ENCODE results near the gene CAPN9.
"Not testable (repeated sequence)": the region's sequence is repeated elsewhere in the genome, so short reads cannot be mapped to it uniquely, and the experiment has no call there.

CAPN9 gene

DNA sequence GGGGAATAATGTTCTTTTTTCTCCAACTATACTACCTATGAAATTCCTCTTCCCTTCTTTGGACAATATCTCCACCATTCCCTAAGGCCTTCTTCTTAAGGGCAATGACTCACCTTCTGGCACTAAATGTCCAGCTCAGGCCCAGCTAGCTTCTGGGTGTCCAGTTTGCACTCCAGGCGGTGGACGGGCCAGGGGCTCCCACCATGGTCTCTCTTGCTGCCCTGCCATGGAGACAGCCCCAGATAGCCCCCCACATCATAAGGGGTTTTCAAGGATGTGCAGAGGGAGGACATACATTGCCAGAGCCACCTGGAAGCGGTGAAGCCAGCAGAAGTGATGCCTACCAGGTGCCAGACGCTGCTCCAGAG, 77.3 kb downstream of the CAPN9 start:
- DNase-seq (ENCODE audit: low read depth, low spot score): no peak

DNA sequence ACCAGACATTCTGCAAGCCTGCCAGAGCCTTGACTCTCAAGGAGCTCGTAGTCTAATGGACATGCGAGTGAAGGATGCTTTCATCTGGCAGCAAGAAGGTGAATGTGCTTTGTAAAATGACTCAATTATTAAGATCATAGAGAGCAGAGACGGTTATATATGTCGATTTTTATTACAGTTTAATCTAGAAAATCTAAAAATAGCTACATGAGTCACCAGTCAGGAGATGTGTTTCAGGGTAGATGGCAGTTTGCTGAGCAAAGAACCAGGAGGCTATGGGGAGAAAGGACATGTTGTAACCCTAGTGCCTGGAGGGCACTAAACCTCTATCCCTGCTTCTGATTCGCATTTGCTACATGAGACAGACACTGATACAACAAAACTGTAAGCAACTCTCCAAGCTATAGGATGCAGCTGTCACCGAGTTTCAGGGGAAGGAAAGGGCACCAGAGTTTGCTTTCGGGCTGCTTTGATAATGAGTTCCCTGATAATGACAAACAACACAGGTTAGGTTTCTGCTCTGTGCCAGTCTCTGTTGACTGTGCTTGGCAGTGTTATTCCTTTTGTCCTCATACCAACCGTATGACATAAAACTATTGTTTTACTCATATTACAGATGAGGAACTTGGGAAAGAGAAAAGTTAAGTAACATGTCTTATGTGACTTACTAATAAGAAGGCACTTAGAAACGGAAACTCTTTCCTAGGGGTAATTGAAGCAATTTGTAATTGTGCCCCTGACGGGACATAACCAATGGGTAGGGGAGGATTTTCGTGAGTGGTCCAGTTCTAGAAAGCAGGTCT, 77.9 kb downstream of the CAPN9 start:
- peak; percentile 57 for DNase-seq (ENCODE audit: low read depth, low spot score)

DNA sequence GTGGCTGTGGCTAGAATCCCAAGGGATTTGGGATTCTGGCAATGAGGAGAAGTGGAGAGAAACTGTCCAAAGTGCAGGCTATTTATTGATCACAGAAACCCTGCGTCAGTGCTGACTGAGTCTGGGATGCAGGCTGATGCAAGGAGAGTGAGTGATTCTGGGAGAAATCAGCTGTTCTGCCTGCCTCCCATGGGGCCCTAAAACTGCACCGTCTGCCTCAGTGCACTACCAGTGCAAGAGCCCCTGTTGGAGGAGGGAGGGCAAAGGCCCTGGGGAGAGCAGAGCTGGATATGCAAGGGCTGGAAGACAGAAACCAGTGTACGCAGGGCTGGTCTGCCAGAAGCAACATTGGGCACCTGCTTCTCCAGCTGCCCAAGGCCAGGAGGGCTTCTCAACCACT, 78.6 kb downstream of the CAPN9 start:
- no peak for DNase-seq (ENCODE audit: low read depth, low spot score)

DNA sequence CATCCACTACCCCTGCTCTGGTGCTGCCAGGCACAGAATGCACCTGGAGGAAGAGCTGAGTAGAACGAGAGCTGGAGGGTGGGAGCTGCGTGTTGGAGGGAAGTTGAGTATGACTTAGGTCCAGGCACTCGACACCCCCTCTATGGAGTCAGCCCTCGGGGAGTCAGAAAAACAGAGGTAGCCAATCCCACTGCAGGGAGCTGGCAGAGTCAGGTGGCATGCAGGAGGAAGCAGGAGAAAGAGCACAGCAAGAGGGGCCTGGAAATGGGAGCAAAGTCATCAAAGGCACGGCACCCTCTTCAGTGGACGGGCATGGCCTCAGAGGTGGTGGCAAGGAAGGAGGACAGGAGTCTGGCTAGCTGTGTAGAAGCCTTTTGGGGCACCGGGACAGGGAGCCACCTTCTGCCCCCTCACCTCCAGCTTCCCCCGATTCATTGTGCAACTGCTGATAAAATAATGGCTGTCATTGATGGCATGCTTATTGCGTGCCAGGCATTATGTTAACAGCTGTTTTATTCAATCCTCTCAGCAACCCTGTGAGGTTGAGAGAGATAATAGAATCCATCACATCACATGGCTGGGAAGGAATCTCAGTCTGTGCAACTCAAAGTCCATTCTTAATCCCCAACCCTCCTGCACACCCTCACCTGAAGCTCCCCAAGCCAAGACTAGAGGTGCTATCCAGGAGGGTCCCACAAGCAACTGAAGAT, 79.1 kb downstream of the CAPN9 start:
- no peak for DNase-seq (ENCODE audit: low read depth, low spot score)

DNA sequence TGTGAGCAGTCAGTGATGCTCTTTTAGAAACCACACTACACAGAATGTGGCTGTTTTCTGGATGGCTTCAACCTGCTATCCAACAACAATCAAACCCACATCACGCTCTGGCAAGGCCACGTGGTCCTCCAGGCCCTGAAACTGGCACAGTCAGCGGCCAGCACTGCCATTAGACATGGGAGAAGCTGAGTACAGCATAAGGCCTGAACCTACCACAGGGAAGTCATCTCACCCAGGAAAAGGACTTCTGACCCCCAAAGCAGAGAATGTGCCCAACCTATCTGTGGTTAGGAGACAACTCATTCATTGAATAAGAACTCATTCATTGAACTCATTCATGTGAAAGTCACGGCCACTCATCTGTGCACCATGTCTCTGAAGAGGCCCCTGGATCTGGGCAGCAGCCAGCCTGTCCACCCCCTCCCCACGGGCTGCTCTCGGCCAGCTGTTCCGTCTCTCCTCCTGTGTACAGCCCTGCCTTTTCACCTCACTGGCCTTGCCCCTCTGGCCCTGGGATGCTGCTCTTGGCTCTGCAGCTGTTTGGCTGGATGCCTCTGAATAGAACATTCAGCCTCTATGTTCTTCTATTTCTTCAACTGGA, 80.0 kb downstream of the CAPN9 start:
- DNase-seq (ENCODE audit: low read depth, low spot score): peak; percentile 70

GRCh38 chr1:230827801-230828200, 80.6 kb downstream of the CAPN9 start:
- no peak for DNase-seq (ENCODE audit: low read depth, low spot score)

DNA sequence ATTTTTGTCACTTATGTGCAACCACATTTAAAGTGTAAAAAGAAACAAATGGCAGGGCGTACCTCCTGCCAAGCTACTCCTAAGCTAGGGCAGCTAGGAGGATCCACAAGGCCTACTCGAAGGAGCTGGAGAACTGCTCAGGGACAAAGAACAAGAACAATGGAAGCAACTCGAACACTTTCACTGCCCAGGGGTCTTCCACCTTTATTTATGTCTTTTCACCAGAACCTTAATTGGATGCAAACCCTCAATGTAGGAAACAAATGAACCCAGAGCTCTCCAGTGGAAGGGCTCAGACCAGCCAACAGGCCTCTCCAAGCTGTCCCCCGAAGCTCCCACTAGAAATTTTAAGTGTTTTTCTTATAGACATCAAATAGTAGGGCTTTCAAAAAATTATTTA, 81.2 kb downstream of the CAPN9 start:
- DNase-seq (ENCODE audit: low read depth, low spot score): no peak

DNA sequence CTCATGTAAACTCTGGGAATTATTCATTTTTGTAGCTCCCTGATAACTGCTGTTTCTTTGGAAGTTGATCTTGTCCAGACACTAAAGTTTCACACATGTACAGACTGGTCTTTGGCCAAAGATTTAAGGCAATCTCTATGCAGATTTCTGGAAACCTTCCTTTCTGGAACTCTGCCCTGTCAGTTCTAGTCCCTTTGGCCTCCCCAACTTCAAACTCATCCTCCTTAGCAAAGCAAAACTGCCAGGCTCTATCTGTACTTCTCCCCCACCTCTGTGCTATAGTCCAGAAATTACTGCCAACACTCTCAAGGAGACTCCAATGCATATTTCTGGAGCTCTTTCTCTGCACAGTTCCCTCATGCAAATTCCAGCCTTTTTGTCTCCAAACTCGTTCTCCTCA, 84.6 kb downstream of the CAPN9 start:
- DNase-seq (ENCODE audit: low read depth, low spot score): no peak

DNA sequence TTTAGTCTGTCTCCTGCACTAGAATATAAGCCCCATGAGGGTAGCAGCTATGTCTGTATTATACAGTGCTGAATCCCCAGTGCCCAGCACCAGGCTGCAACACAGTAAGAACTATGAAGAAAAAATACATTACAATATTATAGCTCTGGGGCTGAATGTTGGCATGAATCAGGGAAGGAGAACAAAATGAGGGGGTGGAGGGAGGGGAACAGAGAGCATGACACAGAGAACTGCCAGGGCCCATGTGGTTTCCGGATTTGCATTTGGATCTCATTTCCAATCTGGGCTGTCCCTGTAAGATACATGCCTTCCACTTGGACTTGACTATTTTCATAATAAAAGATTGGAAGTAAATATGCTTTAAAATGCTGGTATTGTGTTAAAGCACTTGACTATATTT, 85.3 kb downstream of the CAPN9 start:
- no peak for DNase-seq (ENCODE audit: low read depth, low spot score)

- DNase-seq (ENCODE audit: low read depth, low spot score): no peak
Observed at GRCh38 chr1:230833511-230833910, 86.3 kb downstream of the CAPN9 start.

- DNase-seq (ENCODE audit: low read depth, low spot score): no peak
Observed at GRCh38 chr1:230834292-230834691, 87.1 kb downstream of the CAPN9 start.

DNA sequence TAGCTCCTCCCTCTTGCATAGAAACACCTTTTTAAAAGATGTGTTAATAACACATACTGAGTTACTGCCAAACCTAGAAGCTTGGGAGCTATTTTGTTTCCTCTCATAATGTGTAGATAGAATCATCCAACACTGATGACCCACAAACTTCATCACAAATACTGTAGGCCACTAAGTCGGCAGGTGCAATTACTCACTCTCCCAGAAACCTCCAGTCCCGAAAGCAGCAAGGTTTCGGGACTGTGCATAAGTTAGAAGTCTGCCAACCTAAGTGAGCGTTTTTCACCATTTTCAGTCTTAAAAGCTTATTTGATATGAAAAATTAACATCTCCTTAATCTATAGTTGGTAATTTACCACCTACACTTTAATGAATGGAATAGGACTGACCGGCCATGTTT, 89.2 kb downstream of the CAPN9 start:
- DNase-seq (ENCODE audit: low read depth, low spot score): no peak

DNA sequence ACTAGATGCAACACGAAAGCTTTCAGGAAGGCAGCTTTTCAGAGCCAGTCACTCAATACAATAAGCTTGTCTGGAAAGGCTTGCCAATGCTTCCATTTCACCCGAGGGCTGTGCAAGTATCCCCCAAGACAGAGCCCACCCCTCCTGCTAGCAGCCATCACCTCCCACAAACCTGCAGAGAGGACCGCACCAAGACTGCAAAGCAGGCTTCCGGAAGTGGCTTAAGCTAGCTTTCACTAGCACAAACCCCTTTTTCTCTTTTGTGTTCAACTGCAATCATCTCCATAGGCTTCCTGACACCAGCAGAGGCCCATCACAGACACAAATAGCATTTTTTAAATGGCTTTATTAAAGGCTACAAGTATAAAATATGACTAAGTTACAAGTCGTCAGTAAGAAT, 89.6 kb downstream of the CAPN9 start:
- DNase-seq (ENCODE audit: low read depth, low spot score): no peak

GRCh38 chr1:230839173-230839572, 92.0 kb downstream of the CAPN9 start:
- no peak for DNase-seq (ENCODE audit: low read depth, low spot score)

DNA sequence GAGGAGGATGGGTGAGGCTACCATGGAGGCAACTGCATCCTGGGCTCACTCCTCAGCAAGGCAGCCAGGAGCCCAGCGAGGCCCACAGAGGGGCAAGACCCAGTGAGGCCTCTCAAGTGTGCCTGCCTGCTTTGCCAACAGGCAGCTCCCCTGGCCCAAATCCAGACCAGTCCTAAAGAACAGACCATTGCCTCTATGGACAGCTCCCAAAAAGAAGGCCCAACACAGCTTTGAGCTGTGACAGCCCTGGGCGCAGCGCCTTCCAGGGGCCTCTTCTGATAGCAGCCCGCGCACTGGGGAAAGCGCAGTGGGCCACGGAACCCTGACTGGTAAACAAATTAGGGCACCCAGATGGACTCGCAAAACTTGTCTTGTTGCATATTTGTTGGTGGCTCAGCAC, 95.6 kb downstream of the CAPN9 start:
- no peak for DNase-seq (ENCODE audit: low read depth, low spot score)

DNA sequence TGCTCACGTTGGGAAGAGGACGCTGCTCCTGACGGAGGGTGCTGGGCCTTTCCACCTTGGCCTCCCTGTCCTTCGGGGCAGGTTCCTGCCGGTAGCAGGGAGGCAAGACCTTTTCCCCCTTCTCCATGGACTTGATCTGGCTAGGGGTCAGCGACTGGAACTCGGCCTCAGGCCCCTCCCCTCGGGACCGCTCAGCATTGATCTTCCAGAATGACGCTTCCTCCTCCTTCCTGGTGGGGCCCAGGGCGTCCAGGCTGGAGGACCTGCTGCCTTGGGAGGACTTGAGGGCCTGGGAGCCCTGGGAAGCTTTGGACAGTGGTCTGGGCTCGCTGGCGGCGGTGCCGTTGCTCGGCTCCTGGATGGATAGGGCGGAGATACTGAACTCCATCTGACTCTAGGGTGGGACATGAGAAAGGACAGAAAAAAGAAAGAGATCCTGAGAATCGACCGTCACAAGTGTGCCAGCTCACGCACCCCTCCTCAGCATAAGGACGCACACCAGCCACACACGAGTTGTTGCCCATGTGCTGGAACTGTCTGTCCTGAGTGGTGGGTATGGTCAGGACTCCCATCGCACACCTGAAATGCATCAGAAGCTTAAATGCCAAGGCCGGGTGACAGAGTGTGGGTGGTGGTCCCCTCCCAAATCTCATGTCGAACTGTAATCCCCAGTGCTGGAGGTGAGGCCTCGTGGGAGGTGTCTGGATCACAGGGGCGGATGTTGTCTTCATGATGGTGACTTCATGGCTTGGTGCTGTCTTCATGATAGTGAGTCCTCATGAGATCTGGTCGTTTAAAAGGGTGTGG, 96.5 kb downstream of the CAPN9 start:
- no peak for DNase-seq (ENCODE audit: low read depth, low spot score)

DNA sequence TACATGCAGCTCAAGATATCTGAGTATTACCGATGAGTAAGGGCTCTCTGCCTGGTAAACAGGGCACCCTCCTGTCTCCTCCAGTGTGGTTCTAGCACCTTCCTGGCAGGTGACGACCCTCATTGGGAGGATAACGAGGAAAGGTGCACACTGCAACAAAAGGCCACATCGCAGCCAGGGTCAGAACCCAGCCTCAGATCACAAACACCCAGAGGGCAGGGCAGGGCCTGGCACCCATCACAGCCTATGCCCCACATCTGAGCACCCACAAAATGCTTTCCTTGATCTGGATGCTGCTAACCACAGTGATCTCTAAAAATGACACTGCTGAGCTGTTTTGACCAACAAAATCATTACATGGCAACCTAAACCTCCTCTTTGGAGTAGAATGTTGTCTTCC, 97.4 kb downstream of the CAPN9 start:
- DNase-seq (ENCODE audit: low read depth, low spot score): no peak

DNA sequence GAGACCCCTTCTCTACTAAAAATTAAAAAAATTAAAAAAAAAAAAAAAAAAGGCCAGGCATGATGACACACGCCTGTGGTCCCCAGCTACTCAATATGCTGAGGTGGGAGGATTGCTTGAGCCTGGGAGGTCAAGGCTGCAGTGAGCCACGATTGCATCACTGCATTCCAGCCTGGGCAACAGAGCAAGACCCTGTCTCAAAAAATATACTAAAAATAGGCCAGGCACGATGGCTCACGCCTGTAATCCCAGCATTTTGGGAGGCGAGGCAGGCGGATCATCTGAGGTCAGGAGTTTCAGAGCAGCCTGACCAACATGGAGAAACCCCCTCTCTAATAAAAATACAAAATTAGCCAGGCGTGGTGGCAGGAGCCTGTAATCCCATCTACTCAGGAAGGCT, 98.0 kb downstream of the CAPN9 start:
- not testable (repeated sequence) for DNase-seq (ENCODE audit: low read depth, low spot score)

- DNase-seq (ENCODE audit: low read depth, low spot score): no peak
Observed at GRCh38 chr1:230848235-230848634, 101.0 kb downstream of the CAPN9 start.

DNA sequence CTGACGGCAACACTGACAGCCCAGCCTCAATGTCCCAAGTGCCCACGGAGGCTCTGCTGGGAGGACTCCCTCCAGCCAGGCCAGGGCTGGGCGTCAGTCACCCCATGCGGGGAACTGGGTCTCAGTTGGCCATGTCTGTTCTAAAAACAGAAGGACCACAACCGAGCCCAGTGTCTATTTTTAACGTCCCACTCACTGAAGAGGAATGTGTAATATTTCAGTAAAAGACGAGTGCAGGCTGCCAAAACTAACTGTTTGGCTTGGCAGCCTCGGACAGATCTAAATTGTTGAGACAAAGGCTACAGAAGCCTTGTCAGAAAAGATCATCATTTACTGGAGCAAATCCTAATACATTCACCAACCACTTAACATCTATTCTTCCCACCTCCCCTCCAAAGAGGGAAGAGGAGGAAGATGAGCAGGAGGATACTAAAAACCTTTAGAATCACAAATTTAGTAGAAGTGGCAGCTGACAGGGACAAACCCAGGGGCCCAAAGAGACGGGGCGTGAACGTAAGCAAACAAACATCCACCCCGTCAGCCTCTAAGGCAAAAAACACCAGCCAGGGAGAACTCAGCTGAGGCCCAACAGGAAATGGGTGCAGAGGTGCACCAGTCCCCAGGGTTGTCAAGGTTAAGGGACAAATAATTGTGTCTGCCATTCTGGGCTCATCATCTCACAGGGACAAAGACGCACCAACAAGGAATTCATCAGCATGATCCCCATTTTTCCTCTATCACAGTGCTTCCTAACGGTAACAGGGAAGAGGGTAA, 102.5 kb downstream of the CAPN9 start:
- peak; percentile 97 for DNase-seq (ENCODE audit: low read depth, low spot score)

- no peak for DNase-seq (ENCODE audit: low read depth, low spot score)
Observed at GRCh38 chr1:230850547-230850946, 103.4 kb downstream of the CAPN9 start.
